Measurements from ENCODE around the gene SH3TC2. TPM values are rescaled to one million over a fixed set of nuclear protein-coding genes. Genes with fewer than 3 reads are reported as not detected.
A peak's percentile ranks its signal among the peaks of the same experiment; 100 is the strongest.

SH3TC2 gene
- total and polyA plus RNA-seq, 4 donors: 0.28 to 3.3 (median 0.64) TPM

- 77 to 94% methylated on average over 2 of the region's 2 CpGs for WGBS, 2 donors
- H3K4me1 ChIP-seq (ENCODE audit: control insufficient read depth in 5 of 5, insufficient read depth in 5 of 5, low read length in 5 of 5): peaks cover 0 to 33% (median 11%) of the 10 kb centered on the region in 5 donors
- H3K27ac ChIP-seq (ENCODE audit: low read depth in 1 of 2, low read length in 1 of 2): peak overlapping the region in 1 of 2 donors; percentile 45
- H3K9ac ChIP-seq (ENCODE audit: insufficient read depth in 1 of 2, low read length in 2 of 2): no peak overlapping the region
- H3K4me3 ChIP-seq: no peak overlapping the region
- no peaks in the 10 kb centered on the region for H3K36me3 ChIP-seq (ENCODE audit: control insufficient read depth in 4 of 4, insufficient read depth in 4 of 4, low read length in 4 of 4)
- H3K27me3 ChIP-seq (ENCODE audit: control insufficient read depth in 3 of 3, insufficient read depth in 3 of 3, low read length in 2 of 3): no peaks in the 10 kb centered on the region
- ATAC-seq (ENCODE audit: insufficient read depth, low FRiP score): no peak
- DNase-seq: peak in 2 of 3 donors; percentile 32 to 58
- no peaks in the 10 kb centered on the region for H3K9me3 ChIP-seq (ENCODE audit: control insufficient read depth in 4 of 4, insufficient read depth in 3 of 4, low read length in 3 of 4)
- TF ChIP-seq CTCF (IDR thresholded peaks at IDR 0.05; ENCODE audit: control extremely low read depth, extremely low read depth): no peak
These were observed 89.4 kb downstream of the SH3TC2 start for GRCh38 chr5:148973455-148973854.

GRCh38 chr5:148972974-148973374, 89.9 kb downstream of the SH3TC2 start:
- peak; percentile 54 for ATAC-seq (ENCODE audit: insufficient read depth, low FRiP score)
- peak in 2 of 3 donors; percentile 43 to 68 for DNase-seq
- no peaks in the 10 kb centered on the region for H3K9me3 ChIP-seq (ENCODE audit: control insufficient read depth in 4 of 4, insufficient read depth in 3 of 4, low read length in 3 of 4)
- TF ChIP-seq CTCF (IDR thresholded peaks at IDR 0.05; ENCODE audit: control extremely low read depth, extremely low read depth): no peak
- no peaks in the 10 kb centered on the region for H3K27me3 ChIP-seq (ENCODE audit: control insufficient read depth in 3 of 3, insufficient read depth in 3 of 3, low read length in 2 of 3)
- H3K27ac ChIP-seq (ENCODE audit: low read depth in 1 of 2, low read length in 1 of 2): peak overlapping the region; percentile 45 to 90
- peaks cover 0 to 33% (median 11%) of the 10 kb centered on the region in 5 donors for H3K4me1 ChIP-seq (ENCODE audit: control insufficient read depth in 5 of 5, insufficient read depth in 5 of 5, low read length in 5 of 5)
- H3K4me3 ChIP-seq: no peak overlapping the region
- 19 to 30% methylated on average over 7 of the region's 7 CpGs for WGBS, 2 donors
- H3K36me3 ChIP-seq (ENCODE audit: control insufficient read depth in 4 of 4, insufficient read depth in 4 of 4, low read length in 4 of 4): no peaks in the 10 kb centered on the region
- H3K9ac ChIP-seq (ENCODE audit: insufficient read depth in 1 of 2, low read length in 2 of 2): no peak overlapping the region

GRCh38 chr5:148972396-148972795, 90.5 kb downstream of the SH3TC2 start:
- Histone ChIP-seq H3K4me3 (no peak overlapping the region), H3K27ac (ENCODE audit: low read depth in 1 of 2, low read length in 1 of 2) (peak overlapping the region in 1 of 2 donors; percentile 90), H3K27me3 (ENCODE audit: control insufficient read depth in 3 of 3, insufficient read depth in 3 of 3, low read length in 2 of 3) (no peaks in the 10 kb centered on the region), H3K36me3 (ENCODE audit: control insufficient read depth in 4 of 4, insufficient read depth in 4 of 4, low read length in 4 of 4) (no peaks in the 10 kb centered on the region), H3K9me3 (ENCODE audit: control insufficient read depth in 4 of 4, insufficient read depth in 3 of 4, low read length in 3 of 4) (no peaks in the 10 kb centered on the region), H3K4me1 (ENCODE audit: control insufficient read depth in 5 of 5, insufficient read depth in 5 of 5, low read length in 5 of 5) (peaks cover 0 to 33% (median 11%) of the 10 kb centered on the region in 5 donors), H3K9ac (ENCODE audit: insufficient read depth in 1 of 2, low read length in 2 of 2) (no peak overlapping the region)
- TF ChIP-seq CTCF (IDR thresholded peaks at IDR 0.05; ENCODE audit: control extremely low read depth, extremely low read depth): no peak
- 82 to 88% methylated on average over 4 of the region's 4 CpGs for WGBS, 2 donors
- no peak for ATAC-seq (ENCODE audit: insufficient read depth, low FRiP score)
- no peak for DNase-seq

GRCh38 chr5:148970876-148971275, 92.0 kb downstream of the SH3TC2 start:
- no peak for ATAC-seq (ENCODE audit: insufficient read depth, low FRiP score)
- no peaks in the 10 kb centered on the region for H3K36me3 ChIP-seq (ENCODE audit: control insufficient read depth in 4 of 4, insufficient read depth in 4 of 4, low read length in 4 of 4)
- TF ChIP-seq CTCF (IDR thresholded peaks at IDR 0.05; ENCODE audit: control extremely low read depth, extremely low read depth): no peak
- WGBS, 2 donors: 97% methylated on average over 3 of the region's 3 CpGs
- peaks cover 0 to 24% (median 8%) of the 10 kb centered on the region in 5 donors for H3K4me1 ChIP-seq (ENCODE audit: control insufficient read depth in 5 of 5, insufficient read depth in 5 of 5, low read length in 5 of 5)
- no peak overlapping the region for H3K4me3 ChIP-seq
- no peaks in the 10 kb centered on the region for H3K9me3 ChIP-seq (ENCODE audit: control insufficient read depth in 4 of 4, insufficient read depth in 3 of 4, low read length in 3 of 4)
- no peak for DNase-seq
- H3K9ac ChIP-seq (ENCODE audit: insufficient read depth in 1 of 2, low read length in 2 of 2): no peak overlapping the region
- no peaks in the 10 kb centered on the region for H3K27me3 ChIP-seq (ENCODE audit: control insufficient read depth in 3 of 3, insufficient read depth in 3 of 3, low read length in 2 of 3)
- H3K27ac ChIP-seq (ENCODE audit: low read depth in 1 of 2, low read length in 1 of 2): no peak overlapping the region

All from lung (tissue), 12 donors.